ENCODE results near the gene WHRN. TPM values are rescaled to one million over a fixed set of nuclear protein-coding genes. Genes with fewer than 3 reads are reported as not detected.

The WHRN gene
- total RNA-seq, 1 donor from 2014 or later: 3.2 TPM

DNA sequence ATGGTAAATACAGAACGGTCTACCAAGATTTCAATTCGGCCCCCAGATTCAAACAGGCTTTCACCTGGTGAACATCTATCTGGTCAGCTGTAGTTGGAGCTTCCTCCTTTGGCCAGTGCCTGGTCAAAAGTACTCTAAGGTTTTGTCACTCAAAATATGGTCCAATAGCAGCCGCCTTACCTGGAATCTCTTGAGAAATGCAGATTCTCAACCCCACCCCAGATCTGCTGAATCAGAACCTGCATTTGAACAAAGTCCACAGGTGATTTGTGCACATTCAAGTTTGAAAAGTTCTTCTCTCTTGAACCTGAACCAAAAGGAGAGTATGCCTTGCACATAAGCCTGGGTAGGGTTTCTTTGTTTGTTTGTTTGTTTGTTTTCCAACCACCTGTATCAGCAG is 17.6 kb upstream of the WHRN start:
- Mint-ChIP-seq H3K36me3 (ENCODE audit: unreplicated experiment) (no peaks in the 10 kb centered on the region), H3K27me3 (ENCODE audit: unreplicated experiment) (peaks cover 3% of the 10 kb centered on the region)
- no peak for DNase-seq

DNA sequence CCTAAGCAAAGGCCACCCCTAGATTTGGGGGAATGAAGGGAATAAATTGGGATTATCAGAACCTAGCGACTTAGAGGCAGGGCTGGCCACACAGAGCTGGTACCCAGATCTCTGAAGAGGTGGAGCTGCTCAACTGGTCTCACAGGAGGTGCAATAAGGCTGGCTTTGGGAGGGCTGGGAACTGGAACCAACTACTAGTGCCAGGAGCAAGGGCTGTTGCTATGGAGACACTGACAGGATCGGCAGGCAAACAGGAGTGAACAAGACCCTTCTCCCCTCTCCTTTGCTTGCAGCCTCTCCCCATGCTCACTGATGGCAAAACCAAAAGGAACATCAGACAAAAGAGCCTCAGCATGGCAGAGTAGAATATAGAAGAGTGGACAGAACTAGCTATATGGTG is 17.0 kb upstream of the WHRN start:
- peaks cover 3% of the 10 kb centered on the region for H3K27me3 Mint-ChIP-seq (ENCODE audit: unreplicated experiment)
- H3K9me3 Mint-ChIP-seq (ENCODE audit: unreplicated experiment): no peaks in the 10 kb centered on the region
- no peak overlapping the region for H3K27ac Mint-ChIP-seq (ENCODE audit: unreplicated experiment)
- no peak overlapping the region for H3K4me3 Mint-ChIP-seq (ENCODE audit: unreplicated experiment)
- no peaks in the 10 kb centered on the region for H3K4me1 Mint-ChIP-seq (ENCODE audit: low read depth, unreplicated experiment)
- DNase-seq: no peak
- TF ChIP-seq, protein P1, sequence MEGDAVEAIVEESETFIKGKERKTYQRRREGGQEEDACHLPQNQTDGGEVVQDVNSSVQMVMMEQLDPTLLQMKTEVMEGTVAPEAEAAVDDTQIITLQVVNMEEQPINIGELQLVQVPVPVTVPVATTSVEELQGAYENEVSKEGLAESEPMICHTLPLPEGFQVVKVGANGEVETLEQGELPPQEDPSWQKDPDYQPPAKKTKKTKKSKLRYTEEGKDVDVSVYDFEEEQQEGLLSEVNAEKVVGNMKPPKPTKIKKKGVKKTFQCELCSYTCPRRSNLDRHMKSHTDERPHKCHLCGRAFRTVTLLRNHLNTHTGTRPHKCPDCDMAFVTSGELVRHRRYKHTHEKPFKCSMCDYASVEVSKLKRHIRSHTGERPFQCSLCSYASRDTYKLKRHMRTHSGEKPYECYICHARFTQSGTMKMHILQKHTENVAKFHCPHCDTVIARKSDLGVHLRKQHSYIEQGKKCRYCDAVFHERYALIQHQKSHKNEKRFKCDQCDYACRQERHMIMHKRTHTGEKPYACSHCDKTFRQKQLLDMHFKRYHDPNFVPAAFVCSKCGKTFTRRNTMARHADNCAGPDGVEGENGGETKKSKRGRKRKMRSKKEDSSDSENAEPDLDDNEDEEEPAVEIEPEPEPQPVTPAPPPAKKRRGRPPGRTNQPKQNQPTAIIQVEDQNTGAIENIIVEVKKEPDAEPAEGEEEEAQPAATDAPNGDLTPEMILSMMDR (IDR thresholded peaks at IDR 0.05; ENCODE audit: partially characterized antibody, unreplicated experiment): no peak
- H3K36me3 Mint-ChIP-seq (ENCODE audit: unreplicated experiment): no peaks in the 10 kb centered on the region

More for the DNA sequence above, 17.6 kb upstream of the WHRN start:
- no peaks in the 10 kb centered on the region for H3K4me1 Mint-ChIP-seq (ENCODE audit: low read depth, unreplicated experiment)
- TF ChIP-seq, protein P1 (IDR thresholded peaks at IDR 0.05; ENCODE audit: partially characterized antibody, unreplicated experiment): no peak
- no peak overlapping the region for H3K27ac Mint-ChIP-seq (ENCODE audit: unreplicated experiment)
- H3K9me3 Mint-ChIP-seq (ENCODE audit: unreplicated experiment): no peaks in the 10 kb centered on the region
- no peak overlapping the region for H3K4me3 Mint-ChIP-seq (ENCODE audit: unreplicated experiment)

DNA sequence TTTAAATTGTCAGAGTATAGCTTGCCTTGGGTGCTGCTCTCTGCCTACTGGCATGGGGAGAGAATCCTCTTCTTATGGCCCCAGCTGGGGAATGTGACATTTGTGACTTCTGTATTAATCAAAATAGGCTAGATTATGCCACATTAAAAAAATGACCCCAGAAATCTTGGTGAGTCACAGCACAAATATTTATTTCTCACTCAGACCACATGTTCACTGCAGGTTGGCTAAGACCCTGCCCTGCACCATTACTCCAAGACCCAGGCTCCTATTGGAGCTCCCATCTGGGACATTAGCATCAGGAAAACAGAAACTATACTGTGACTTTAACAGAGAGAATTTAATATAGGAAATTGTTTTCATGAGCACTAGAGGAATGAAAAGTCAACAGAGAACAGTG is 16.6 kb upstream of the WHRN start:
- Mint-ChIP-seq H3K27me3 (ENCODE audit: unreplicated experiment) (peaks cover 3% of the 10 kb centered on the region), H3K36me3 (ENCODE audit: unreplicated experiment) (no peaks in the 10 kb centered on the region), H3K4me3 (ENCODE audit: unreplicated experiment) (no peak overlapping the region), H3K4me1 (ENCODE audit: low read depth, unreplicated experiment) (no peaks in the 10 kb centered on the region), H3K9me3 (ENCODE audit: unreplicated experiment) (no peaks in the 10 kb centered on the region), H3K27ac (ENCODE audit: unreplicated experiment) (no peak overlapping the region)
- DNase-seq: no peak
- TF ChIP-seq, protein P1 (IDR thresholded peaks at IDR 0.05; ENCODE audit: partially characterized antibody, unreplicated experiment): no peak

DNA sequence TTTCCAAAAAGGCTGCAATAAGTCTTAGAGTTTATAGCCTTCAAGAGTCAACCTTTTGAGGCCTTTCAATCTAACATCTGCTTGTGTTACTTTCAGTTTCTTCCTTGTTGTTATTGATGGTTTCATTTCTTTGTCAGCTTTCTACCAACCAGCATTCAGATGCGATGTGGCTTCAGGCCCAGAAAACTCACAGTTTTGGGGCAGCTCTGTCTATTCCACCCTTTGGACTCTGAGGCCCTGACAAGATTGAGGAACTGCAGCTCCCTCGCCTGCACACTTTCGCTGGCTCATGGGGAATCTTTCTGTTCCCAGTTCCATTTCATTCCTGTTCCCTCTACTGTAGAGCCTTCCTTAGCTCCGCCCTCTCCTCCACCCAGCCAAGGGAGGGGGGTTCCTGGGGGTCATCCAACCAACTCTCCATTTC is 13.3 kb upstream of the WHRN start:
- H3K27ac Mint-ChIP-seq (ENCODE audit: unreplicated experiment): no peak overlapping the region
- no peaks in the 10 kb centered on the region for H3K27me3 Mint-ChIP-seq (ENCODE audit: unreplicated experiment)
- H3K4me1 Mint-ChIP-seq (ENCODE audit: low read depth, unreplicated experiment): no peaks in the 10 kb centered on the region
- TF ChIP-seq, protein P1 (IDR thresholded peaks at IDR 0.05; ENCODE audit: partially characterized antibody, unreplicated experiment): no peak
- H3K4me3 Mint-ChIP-seq (ENCODE audit: unreplicated experiment): no peak overlapping the region
- DNase-seq: no peak
- no peaks in the 10 kb centered on the region for H3K36me3 Mint-ChIP-seq (ENCODE audit: unreplicated experiment)
- peaks cover 2% of the 10 kb centered on the region for H3K9me3 Mint-ChIP-seq (ENCODE audit: unreplicated experiment)

DNA sequence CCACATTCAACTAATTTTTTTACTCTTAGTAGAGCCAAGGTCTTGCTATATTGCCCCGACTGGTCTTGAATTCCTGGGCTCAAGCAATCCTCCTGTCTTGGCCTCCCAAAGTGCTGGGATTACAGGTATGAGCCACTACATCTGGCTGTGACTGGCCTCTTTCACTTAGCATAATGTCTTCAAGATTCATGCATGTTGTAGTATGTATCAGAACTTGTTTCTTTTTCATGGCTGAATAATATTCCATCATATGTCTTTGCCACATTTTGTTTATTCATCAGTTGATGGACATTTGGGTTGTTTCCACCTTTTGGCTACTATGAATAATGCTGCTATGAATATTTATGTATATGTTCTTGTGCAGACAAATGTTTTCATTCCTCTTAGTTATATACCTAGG is 12.8 kb upstream of the WHRN start:
- Mint-ChIP-seq H3K4me3 (ENCODE audit: unreplicated experiment) (no peak overlapping the region), H3K36me3 (ENCODE audit: unreplicated experiment) (no peaks in the 10 kb centered on the region), H3K27me3 (ENCODE audit: unreplicated experiment) (no peaks in the 10 kb centered on the region), H3K27ac (ENCODE audit: unreplicated experiment) (no peak overlapping the region), H3K4me1 (ENCODE audit: low read depth, unreplicated experiment) (no peaks in the 10 kb centered on the region), H3K9me3 (ENCODE audit: unreplicated experiment) (peaks cover 2% of the 10 kb centered on the region)
- TF ChIP-seq, protein P1 (IDR thresholded peaks at IDR 0.05; ENCODE audit: partially characterized antibody, unreplicated experiment): no peak
- no peak for DNase-seq
